Skeletal muscle tissue (tissue), 4 donors: ENCODE measurements around the gene RNF144A. TPM values are rescaled to one million over a fixed set of nuclear protein-coding genes. Genes with fewer than 3 reads are reported as not detected.
A peak's percentile ranks its signal among the peaks of the same experiment; 100 is the strongest.

Experiments used
- H3K27ac ChIP-seq: one replicate; pipeline ENCODE4 v1.7.0; 2013; ENCODE audit warnings: mild to moderate bottlenecking, low read depth, low read length, inconsistent platforms
- H3K27me3 ChIP-seq, 3 donors: one replicate each; pipeline ENCODE4 v1.7.0; 2013; ENCODE audit warnings: low read length in 3 of 3; ENCODE audit not compliant: control insufficient read depth in 3 of 3, insufficient read depth in 3 of 3
- H3K36me3 ChIP-seq, 3 donors: one replicate each; pipeline ENCODE4 v1.7.0; 2013; ENCODE audit warnings: low read length in 3 of 3; ENCODE audit not compliant: control insufficient read depth in 3 of 3, insufficient read depth in 3 of 3
- H3K4me1 ChIP-seq, 3 donors: one replicate each; pipeline ENCODE4 v1.7.0; 2013; ENCODE audit warnings: low read length in 3 of 3, mild to moderate bottlenecking in 3 of 3; ENCODE audit not compliant: control insufficient read depth in 3 of 3, insufficient read depth in 3 of 3
- H3K4me3 ChIP-seq, 3 donors: one replicate each; pipeline ENCODE4 v1.7.0; 2013; ENCODE audit warnings: low read length in 3 of 3
- H3K9ac ChIP-seq, 3 donors: one replicate each; pipeline ENCODE4 v1.7.0; 2013; ENCODE audit warnings: low read length in 3 of 3, mild to moderate bottlenecking in 3 of 3, moderate library complexity in 2 of 3, low read depth in 1 of 3
- H3K9me3 ChIP-seq, 3 donors: one replicate each; pipeline ENCODE4 v1.7.0; 2013; ENCODE audit warnings: low read length in 3 of 3; ENCODE audit not compliant: control insufficient read depth in 3 of 3
- total RNA-seq: library from RNA; depleted of rRNA; stranded (reverse); fragments of >200 nt; gene quantifications from one replicate; pipeline ENCODE4 v1.2.3, GENCODE V29; 2014
- donor health status: Osteomylitis.

The RNF144A gene
- total RNA-seq, 1 donor from 2014 or later, result 16.2 TPM

DNA sequence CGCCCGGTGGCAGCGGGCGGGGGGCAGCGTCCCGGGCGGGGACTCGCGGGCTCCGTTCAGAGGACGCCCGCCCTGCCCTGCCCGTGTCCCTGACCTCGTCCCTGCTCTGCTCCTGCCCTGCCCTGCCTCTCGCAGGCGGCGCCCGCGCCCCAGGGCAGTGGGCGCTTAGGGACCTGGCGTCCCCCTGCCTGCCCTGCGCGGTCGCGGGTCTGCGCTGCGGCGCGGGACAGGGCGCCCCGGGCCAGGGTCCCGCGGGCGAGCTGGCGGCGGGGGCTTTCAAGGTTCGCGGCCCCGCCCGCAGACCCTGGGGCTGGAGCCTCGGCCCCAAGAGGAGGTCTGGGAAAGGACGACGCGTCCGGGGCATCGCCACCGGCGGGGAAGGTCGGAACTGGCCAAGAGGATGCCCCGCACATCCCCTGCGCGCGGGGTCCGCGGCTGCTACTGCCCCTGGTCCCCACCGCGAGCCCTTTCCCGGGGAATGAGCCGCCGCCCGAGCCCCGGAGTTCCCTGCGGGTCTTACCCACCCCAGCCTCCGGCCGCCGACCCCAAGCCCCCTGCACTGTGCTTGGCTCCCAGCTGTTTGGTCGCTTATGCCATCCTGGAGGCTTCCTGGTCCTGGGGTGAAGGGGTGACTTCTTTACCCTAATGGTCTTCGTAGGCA lies 679 bp downstream of the RNF144A start:
- Histone ChIP-seq H3K27ac (no peak overlapping the region), H3K4me3 (peak overlapping the region; percentile 60 to 73 (median 73)), H3K4me1 (peaks cover 18 to 34% (median 22%) of the 10 kb centered on the region in 3 donors), H3K9me3 (no peaks in the 10 kb centered on the region), H3K9ac (peak overlapping the region; percentile 33 to 82 (median 67)), H3K36me3 (no peaks in the 10 kb centered on the region), H3K27me3 (no peaks in the 10 kb centered on the region)

DNA sequence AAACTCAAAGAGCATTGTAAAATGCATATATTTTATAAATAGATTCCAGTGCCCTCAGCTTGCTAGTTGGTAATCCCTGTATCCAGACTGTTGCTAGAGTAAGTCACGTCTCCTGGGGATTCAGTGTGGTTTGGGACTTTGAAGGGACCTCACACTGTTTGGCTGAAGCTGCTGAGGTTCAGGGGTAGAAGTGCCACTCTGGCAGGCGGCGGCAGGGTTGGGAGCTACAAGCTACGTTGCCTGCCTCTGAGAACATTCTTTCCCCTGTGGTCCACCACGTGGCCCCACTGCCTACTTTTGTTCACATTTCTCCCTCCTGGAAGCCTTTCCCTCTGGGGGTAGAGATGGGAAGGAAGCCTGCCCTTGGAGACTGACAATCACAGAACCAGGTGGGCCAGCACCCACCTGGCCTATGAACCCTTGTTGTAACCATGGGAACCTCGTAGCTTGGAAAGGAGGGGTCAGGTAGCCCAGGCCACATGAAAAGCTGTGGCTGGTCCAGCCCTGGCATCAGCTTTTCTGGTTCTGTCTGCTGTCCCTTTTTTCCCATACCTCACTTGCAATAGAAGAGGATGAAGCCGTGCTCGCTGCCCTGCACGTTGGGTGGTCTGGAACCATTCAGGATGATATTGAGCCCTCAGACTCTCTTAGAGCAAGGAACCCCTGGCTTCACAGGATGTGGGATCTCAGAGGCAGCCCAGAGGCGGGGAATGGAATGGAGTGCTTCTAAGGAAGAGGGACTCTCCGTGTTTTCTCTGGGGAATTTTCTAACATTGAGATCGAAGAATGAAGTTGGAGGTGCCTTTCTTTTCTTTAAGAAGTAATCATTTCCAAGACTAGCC lies 2.9 kb downstream of the RNF144A start:
- H3K27me3 ChIP-seq, result no peaks in the 10 kb centered on the region
- no peak overlapping the region for H3K9ac ChIP-seq
- H3K27ac ChIP-seq, result no peak overlapping the region
- peaks cover 25 to 49% (median 31%) of the 10 kb centered on the region in 3 donors for H3K4me1 ChIP-seq
- no peaks in the 10 kb centered on the region for H3K36me3 ChIP-seq
- H3K4me3 ChIP-seq, result no peak overlapping the region
- no peaks in the 10 kb centered on the region for H3K9me3 ChIP-seq

DNA sequence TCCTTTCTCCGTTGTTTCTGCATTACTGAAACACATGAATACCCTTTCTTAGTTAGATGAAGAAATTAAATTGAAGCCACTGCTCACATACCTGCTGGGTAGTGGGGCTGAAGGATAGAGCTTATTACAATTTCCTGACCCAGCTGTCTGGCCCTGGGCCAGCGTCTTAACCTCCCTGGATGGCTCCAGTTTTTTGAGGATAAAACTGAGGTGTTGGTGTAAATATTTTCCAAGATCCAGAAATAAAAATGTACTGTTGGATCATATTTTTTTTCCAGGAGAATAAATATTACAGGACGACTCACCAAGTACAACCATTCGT lies 3.5 kb downstream of the RNF144A start:
- Histone ChIP-seq H3K36me3 (no peaks in the 10 kb centered on the region), H3K4me3 (no peak overlapping the region), H3K4me1 (peaks cover 31 to 53% (median 36%) of the 10 kb centered on the region in 3 donors)

DNA sequence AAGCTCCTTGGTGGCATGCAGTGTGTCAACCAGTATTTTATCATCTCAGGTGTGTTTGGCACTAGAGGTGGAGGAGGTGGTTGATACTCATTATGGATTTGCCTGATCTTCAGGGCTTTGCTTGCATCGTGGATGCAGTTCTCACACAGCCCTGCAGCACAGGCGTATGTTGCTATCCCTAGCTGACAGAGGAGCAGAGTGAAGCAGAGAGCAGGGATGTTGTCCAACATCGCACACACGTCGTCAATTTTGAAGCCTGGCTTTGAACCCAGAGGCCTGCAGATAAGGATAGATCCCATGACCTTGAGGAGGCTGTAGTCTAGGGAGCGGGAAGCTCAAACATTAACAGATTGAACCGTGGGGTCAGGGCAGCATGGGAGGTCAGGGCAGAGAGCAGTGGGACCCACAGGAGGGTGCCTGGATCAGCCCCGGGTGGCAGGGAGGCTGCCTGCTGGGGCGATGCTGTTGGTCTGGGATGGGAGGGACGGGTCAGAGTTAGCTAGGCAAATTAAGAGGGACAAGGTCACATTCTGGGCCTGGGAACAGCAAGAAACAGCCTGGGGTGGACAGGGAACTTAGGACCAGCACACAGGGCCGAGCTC lies 4.2 kb downstream of the RNF144A start:
- H3K4me1 ChIP-seq, result peaks cover 37 to 60% (median 42%) of the 10 kb centered on the region in 3 donors
- H3K27ac ChIP-seq, result no peak overlapping the region
- no peaks in the 10 kb centered on the region for H3K27me3 ChIP-seq
- H3K9me3 ChIP-seq, result no peaks in the 10 kb centered on the region
- H3K9ac ChIP-seq, result no peak overlapping the region
- H3K36me3 ChIP-seq, result no peaks in the 10 kb centered on the region
- no peak overlapping the region for H3K4me3 ChIP-seq

More for the DNA sequence above, 3.5 kb downstream of the RNF144A start:
- H3K9ac ChIP-seq, result no peak overlapping the region
- no peak overlapping the region for H3K27ac ChIP-seq
- no peaks in the 10 kb centered on the region for H3K9me3 ChIP-seq
- H3K27me3 ChIP-seq, result no peaks in the 10 kb centered on the region

DNA sequence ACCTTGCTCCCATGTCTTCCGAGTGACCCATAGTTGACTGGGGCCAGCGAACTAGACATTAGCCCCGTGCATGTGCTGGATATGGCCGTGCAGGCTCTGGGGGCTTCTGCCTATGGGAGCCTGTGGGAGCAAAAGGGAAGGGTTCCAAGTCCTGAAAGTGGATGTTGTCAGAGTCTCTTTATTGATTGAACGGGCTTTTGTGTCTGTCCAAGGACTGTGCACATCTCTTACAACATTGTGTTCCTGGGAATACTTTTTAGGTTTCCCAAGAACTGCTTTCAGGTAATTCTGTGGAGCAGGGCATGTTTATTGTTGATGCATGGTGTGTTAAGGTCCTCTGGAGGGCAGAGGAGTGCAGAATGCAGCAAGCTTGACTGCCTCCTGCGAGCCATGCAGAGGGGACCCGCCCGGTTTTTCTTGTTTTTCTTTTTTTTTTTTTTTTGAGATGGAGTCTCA lies 5.0 kb downstream of the RNF144A start:
- H3K27ac ChIP-seq, result no peak overlapping the region

DNA sequence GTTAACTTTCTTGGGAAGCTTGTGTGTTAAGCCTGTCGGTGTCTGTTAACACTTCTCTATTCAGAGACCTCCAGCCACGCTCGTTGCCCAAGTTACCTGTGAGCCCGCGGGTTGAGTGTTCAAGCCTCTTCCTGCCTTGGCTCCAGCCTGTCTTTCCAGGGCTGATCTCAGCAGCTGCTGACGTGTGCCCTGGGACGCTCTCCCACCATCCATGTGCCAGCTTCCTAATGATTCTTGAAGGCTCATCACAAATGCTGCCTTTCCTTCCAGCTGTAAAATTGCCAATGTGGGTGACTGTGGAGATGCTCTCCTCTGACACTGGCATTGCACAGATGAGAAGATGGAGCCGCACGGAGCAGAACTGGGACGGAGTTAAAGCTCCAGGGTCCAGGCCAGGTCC lies 6.1 kb downstream of the RNF144A start:
- peaks cover 40 to 74% (median 47%) of the 10 kb centered on the region in 3 donors for H3K4me1 ChIP-seq
- H3K4me3 ChIP-seq, result no peak overlapping the region
- no peaks in the 10 kb centered on the region for H3K36me3 ChIP-seq

More for the DNA sequence above, 5.0 kb downstream of the RNF144A start:
- Histone ChIP-seq H3K9me3 (no peaks in the 10 kb centered on the region), H3K4me1 (peaks cover 38 to 64% (median 43%) of the 10 kb centered on the region in 3 donors), H3K9ac (no peak overlapping the region), H3K4me3 (no peak overlapping the region), H3K36me3 (no peaks in the 10 kb centered on the region), H3K27me3 (no peaks in the 10 kb centered on the region)

DNA sequence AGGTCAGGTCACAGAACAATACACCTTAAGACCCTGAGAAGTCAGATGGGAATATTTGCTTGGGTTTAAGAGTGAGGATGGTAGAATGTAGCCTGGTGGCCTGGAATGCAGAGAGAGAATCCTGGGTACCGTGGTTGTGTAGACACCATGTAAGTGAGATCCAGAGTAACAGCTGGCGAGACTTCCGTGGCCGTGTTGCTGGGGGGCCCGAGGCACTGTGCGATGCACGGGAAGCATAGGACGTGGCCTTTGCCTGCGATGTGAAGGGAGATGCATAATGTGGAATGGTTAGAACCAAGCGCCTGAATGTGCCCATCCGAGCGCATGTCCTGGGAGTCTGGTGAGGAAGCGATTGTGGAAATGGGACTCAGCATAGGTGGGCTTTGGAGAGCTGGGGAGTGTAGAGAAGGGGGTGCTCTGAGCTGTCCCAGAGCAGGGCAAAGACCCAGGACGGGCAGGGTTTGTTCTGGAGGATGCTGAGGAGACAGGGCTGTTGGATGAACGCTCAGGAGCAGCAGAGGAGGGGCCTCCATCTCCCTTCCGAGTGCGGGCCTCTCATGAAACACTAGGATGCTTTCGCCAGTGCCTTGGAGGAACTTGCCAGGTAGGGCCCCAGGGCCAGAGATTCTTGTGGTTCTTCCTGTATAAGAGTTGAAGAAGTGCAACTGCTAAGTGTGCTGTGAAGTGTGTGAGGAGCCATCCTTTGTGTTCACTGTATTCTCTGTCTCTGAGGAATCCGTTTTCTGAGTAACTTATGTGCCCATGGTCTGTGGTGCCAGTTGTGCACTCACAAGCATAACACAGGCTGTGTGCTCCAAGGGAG lies 7.1 kb downstream of the RNF144A start:
- H3K9me3 ChIP-seq, result no peaks in the 10 kb centered on the region
- H3K27ac ChIP-seq, result no peak overlapping the region
- no peaks in the 10 kb centered on the region for H3K27me3 ChIP-seq
- H3K4me1 ChIP-seq, result peaks cover 37 to 73% (median 44%) of the 10 kb centered on the region in 3 donors
- no peak overlapping the region for H3K4me3 ChIP-seq
- H3K9ac ChIP-seq, result no peak overlapping the region
- no peaks in the 10 kb centered on the region for H3K36me3 ChIP-seq

More for the DNA sequence above, 6.1 kb downstream of the RNF144A start:
- H3K27me3 ChIP-seq, result no peaks in the 10 kb centered on the region
- H3K9me3 ChIP-seq, result no peaks in the 10 kb centered on the region
- no peak overlapping the region for H3K9ac ChIP-seq
- no peak overlapping the region for H3K27ac ChIP-seq

DNA sequence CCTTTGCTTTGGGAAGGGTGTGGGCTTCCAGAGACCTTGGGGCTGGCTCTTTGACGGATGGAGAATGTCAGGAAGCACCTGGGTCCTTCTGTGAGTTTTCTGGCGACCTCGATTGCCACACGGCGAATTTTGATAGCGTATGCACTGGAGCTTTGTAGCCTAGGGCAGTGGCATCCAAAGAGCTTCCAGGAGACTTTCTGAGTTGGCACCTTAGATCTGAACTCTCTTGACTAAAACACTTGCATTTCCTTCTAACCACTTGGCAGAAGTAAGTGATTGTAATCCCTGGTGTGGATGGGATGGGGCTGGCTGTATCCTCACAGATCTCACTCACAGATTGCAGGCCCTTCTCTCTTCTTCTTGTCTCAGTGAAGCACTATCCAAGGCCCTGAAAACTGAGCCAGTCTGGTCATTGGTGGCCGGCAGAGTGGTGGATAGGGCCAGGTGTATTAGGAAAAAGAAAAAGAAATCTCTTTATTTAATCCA lies 7.8 kb downstream of the RNF144A start:
- Histone ChIP-seq H3K27me3 (no peaks in the 10 kb centered on the region), H3K36me3 (no peaks in the 10 kb centered on the region), H3K4me3 (no peak overlapping the region), H3K4me1 (peaks cover 35 to 66% (median 43%) of the 10 kb centered on the region in 3 donors), H3K9me3 (no peaks in the 10 kb centered on the region), H3K9ac (no peak overlapping the region), H3K27ac (no peak overlapping the region)

DNA sequence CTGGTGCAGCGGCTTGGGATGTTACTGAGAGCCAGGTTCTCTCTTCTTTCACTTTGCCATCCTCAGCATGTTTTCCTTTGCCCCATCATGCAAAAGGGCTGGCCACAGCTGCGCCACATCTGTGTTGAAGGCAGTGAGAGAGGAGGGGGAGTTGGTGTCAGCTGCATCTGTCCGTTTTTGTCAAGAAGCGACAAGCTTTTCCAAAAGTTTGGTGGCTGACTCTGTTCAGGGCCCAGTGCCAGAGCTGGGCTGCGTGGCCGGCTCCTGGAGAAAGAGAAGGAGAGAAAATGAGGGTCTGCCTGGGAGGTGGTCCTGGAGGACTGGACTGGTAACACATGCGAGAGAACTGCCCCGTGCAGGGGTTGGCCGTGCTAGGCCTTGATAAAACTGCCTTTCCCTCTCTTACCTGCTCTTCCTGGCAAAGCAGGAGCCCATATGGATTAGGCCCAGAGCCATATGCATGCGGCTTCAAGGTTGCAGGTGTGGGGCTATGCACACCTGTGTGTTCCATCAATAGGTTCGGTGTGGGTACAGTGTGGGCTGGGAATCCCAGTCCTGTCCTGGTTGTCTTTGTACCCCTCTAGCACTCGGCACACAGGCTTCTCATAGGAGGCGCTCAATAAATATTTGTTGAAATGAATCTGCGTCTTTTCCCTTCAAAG lies 9.0 kb downstream of the RNF144A start:
- Histone ChIP-seq H3K4me3 (no peak overlapping the region), H3K9me3 (no peaks in the 10 kb centered on the region), H3K27ac (no peak overlapping the region), H3K36me3 (no peaks in the 10 kb centered on the region), H3K4me1 (peaks cover 33 to 64% (median 36%) of the 10 kb centered on the region in 3 donors), H3K9ac (no peak overlapping the region), H3K27me3 (no peaks in the 10 kb centered on the region)
